Endodermal cell (in vitro differentiated cells): ENCODE measurements around the gene STON2. TPM values are rescaled to one million over a fixed set of nuclear protein-coding genes. Genes with fewer than 3 reads are reported as not detected.
"Not testable (repeated sequence)": the region's sequence is repeated elsewhere in the genome, so short reads cannot be mapped to it uniquely, and the experiment has no call there.

Experiments used
- DNase-seq: peaks from one replicate; pipeline ENCODE4 v3.0.0-alpha.2; 2017
- H3K27ac ChIP-seq: 2 replicates; pipeline ENCODE4 v1.5.1; 2013; ENCODE audit warnings: mild to moderate bottlenecking, low read depth, low read length, moderate library complexity
- H3K27me3 ChIP-seq: 2 replicates; pipeline ENCODE4 v1.6.1; 2013; ENCODE audit warnings: mild to moderate bottlenecking, low read length, moderate library complexity; ENCODE audit not compliant: insufficient read depth, control insufficient read depth, poor library complexity, severe bottlenecking
- H3K36me3 ChIP-seq: 2 replicates; pipeline ENCODE4 v1.7.0; 2013; ENCODE audit warnings: mild to moderate bottlenecking, low read length, moderate library complexity; ENCODE audit not compliant: control insufficient read depth, insufficient read depth
- H3K4me1 ChIP-seq: one replicate; pipeline ENCODE4 v1.7.0; 2013; ENCODE audit warnings: low read length; ENCODE audit not compliant: control insufficient read depth, insufficient read depth
- H3K4me3 ChIP-seq: 2 replicates; pipeline ENCODE4 v1.5.1; 2013; ENCODE audit warnings: mild to moderate bottlenecking, low read length, moderate library complexity
- H3K9ac ChIP-seq: 2 replicates; pipeline ENCODE4 v1.6.1; 2013; ENCODE audit warnings: mild to moderate bottlenecking, low read length, moderate library complexity; ENCODE audit not compliant: poor library complexity, severe bottlenecking; ENCODE audit errors: extremely low read depth
- H3K9me3 ChIP-seq: 2 replicates; pipeline ENCODE4 v1.6.1; 2013; ENCODE audit warnings: mild to moderate bottlenecking, low read length, moderate library complexity; ENCODE audit not compliant: control insufficient read depth
- H3K27ac Mint-ChIP-seq: 2 replicates; pipeline ENCODE4 v1.8.0; 2020; ENCODE audit warnings: mixed read lengths
- H3K27me3 Mint-ChIP-seq: 2 replicates; pipeline ENCODE4 v1.8.0; 2021; ENCODE audit warnings: mild to moderate bottlenecking, mixed read lengths; ENCODE audit not compliant: insufficient read depth
- H3K36me3 Mint-ChIP-seq: 2 replicates; pipeline ENCODE4 v1.8.0; 2020; ENCODE audit warnings: low read depth, mixed read lengths
- H3K4me1 Mint-ChIP-seq: 2 replicates; pipeline ENCODE4 v1.8.0; 2020; ENCODE audit warnings: mixed read lengths
- H3K4me3 Mint-ChIP-seq: 2 replicates; pipeline ENCODE4 v1.8.0; 2020; ENCODE audit warnings: mild to moderate bottlenecking, moderate library complexity, mixed read lengths
- H3K9me3 Mint-ChIP-seq: 2 replicates; pipeline ENCODE4 v1.8.0; 2020; ENCODE audit warnings: mild to moderate bottlenecking, mixed read lengths
- CTCF ChIP-seq: fragments of 200-600 bp; sonication (generic); conservative IDR thresholded peaks from 2 replicates; pipeline ENCODE4 v1.5.0; 2021; ENCODE audit warnings: antibody characterized with exemption, mild to moderate bottlenecking
- WGBS, 2 experiments: methylation state at CpG; one replicate each; pipeline versions ENCODE4 v1.1.5 to v1.1.7; 2013; ENCODE audit warnings: missing lambda C conversion rate in 2 of 2, mixed read lengths in 1 of 2; ENCODE audit not compliant: insufficient coverage in 1 of 2, insufficient read length in 1 of 2; 5-methylcytosine and 5-hydroxymethylcytosine counted together
- total RNA-seq, 2 donors: library from RNA; stranded (reverse); fragmentation: NEBNext Ultra II Directional in 1 of 2; extraction: Animal tissue kit (Norgen Biotek cat#: 25700) in 1 of 2; gene quantifications; 2 replicates in 1 of 2; 3 replicates in 1 of 2; pipeline ENCODE4 v1.2.1, GENCODE V29; 2021

Gene STON2
- total RNA-seq, 2 donors from 2014 or later, result 37.2 to 43.9 TPM

GRCh38 chr14:81433378-81433777 is 33.3 kb upstream of the STON2 start:
- Histone ChIP-seq H3K36me3 (no peaks in the 10 kb centered on the region), H3K27ac (no peak overlapping the region), H3K4me3 (no peak overlapping the region), H3K27me3 (peaks cover 59% of the 10 kb centered on the region), H3K4me1 (peaks cover 4% of the 10 kb centered on the region), H3K9me3 (no peaks in the 10 kb centered on the region), H3K9ac (no peak overlapping the region)
- H3K27ac Mint-ChIP-seq, result no peak overlapping the region
- no peaks in the 10 kb centered on the region for H3K9me3 Mint-ChIP-seq
- no peak for TF ChIP-seq CTCF
- no peaks in the 10 kb centered on the region for H3K36me3 Mint-ChIP-seq
- H3K4me3 Mint-ChIP-seq, result no peak overlapping the region
- H3K27me3 Mint-ChIP-seq, result peaks cover 48% of the 10 kb centered on the region
- 82 to 89% methylated on average over 2 of the region's 2 CpGs for WGBS, 2 experiments
- peak; percentile 72 for DNase-seq
- H3K4me1 Mint-ChIP-seq, result peaks cover 28% of the 10 kb centered on the region

DNA sequence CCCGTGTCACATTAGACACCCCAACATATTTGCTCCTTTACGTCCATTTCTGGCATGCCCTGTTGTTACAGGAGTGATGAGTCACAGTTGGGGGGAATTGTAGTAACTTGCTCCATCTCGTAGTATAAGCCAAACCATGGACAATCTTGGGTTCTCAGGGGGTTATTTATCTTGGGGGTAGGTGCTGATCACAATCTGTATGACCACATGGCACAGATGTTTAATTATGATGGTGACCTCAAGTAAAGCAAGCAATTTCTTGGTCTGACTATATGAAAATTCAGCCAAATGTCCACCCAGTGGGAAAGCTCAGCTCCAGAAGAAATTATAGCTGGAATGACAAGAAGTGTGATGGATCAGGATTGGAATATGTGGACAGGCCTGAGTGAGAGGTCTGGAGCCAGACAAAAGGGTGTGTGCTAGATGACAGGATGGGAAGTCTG is 32.1 kb upstream of the STON2 start:
- WGBS, 2 experiments, result 67 to 88% methylated on average over 1 to 3 of the region's 3 CpGs
- no peak overlapping the region for H3K4me3 Mint-ChIP-seq
- Histone ChIP-seq H3K9ac (no peak overlapping the region), H3K27me3 (peaks cover 48% of the 10 kb centered on the region), H3K9me3 (no peaks in the 10 kb centered on the region), H3K4me1 (peaks cover 8% of the 10 kb centered on the region), H3K4me3 (no peak overlapping the region), H3K27ac (no peak overlapping the region), H3K36me3 (no peaks in the 10 kb centered on the region)
- no peaks in the 10 kb centered on the region for H3K36me3 Mint-ChIP-seq
- H3K27ac Mint-ChIP-seq, result no peak overlapping the region
- no peak for DNase-seq
- no peaks in the 10 kb centered on the region for H3K9me3 Mint-ChIP-seq
- peaks cover 35% of the 10 kb centered on the region for H3K4me1 Mint-ChIP-seq
- TF ChIP-seq CTCF, result no peak
- peaks cover 37% of the 10 kb centered on the region for H3K27me3 Mint-ChIP-seq

- no peaks in the 10 kb centered on the region for H3K36me3 ChIP-seq
- H3K9me3 ChIP-seq, result no peaks in the 10 kb centered on the region
- H3K27ac ChIP-seq, result no peak overlapping the region
- no peak for DNase-seq
- no peak for TF ChIP-seq CTCF
- H3K4me3 ChIP-seq, result no peak overlapping the region
- peaks cover 28% of the 10 kb centered on the region for H3K27me3 Mint-ChIP-seq
- no peak overlapping the region for H3K27ac Mint-ChIP-seq
- H3K36me3 Mint-ChIP-seq, result peaks cover 3% of the 10 kb centered on the region
- WGBS, 2 experiments, result 92 to 94% methylated on average over 4 of the region's 5 CpGs
- peaks cover 33% of the 10 kb centered on the region for H3K4me1 Mint-ChIP-seq
- peaks cover 34% of the 10 kb centered on the region for H3K27me3 ChIP-seq
- no peak overlapping the region for H3K4me3 Mint-ChIP-seq
- peaks cover 9% of the 10 kb centered on the region for H3K4me1 ChIP-seq
- no peak overlapping the region for H3K9ac ChIP-seq
- H3K9me3 Mint-ChIP-seq, result no peaks in the 10 kb centered on the region
Measured at GRCh38 chr14:81430235-81430634, 30.1 kb upstream of the STON2 start.

GRCh38 chr14:81429749-81430148 is 29.6 kb upstream of the STON2 start:
- peaks cover 29% of the 10 kb centered on the region for H3K27me3 ChIP-seq
- H3K36me3 ChIP-seq, H3K27ac ChIP-seq, H3K4me1 ChIP-seq, H3K9me3 Mint-ChIP-seq, H3K9me3 ChIP-seq, H3K4me3 Mint-ChIP-seq, H3K4me3 ChIP-seq, H3K36me3 Mint-ChIP-seq, H3K9ac ChIP-seq, H3K27ac Mint-ChIP-seq, DNase-seq: not testable (repeated sequence)
- peaks cover 28% of the 10 kb centered on the region for H3K4me1 Mint-ChIP-seq
- WGBS, 2 experiments, result 80 to 93% methylated on average over 1 to 11 of the region's 11 CpGs
- peaks cover 23% of the 10 kb centered on the region for H3K27me3 Mint-ChIP-seq
